Parathyroid adenoma (tissue), 2 donors: Measurements from ENCODE around the gene PDE8A.

Source experiments
- H2AFZ ChIP-seq: fragments of 300-600 bp; sonication (generic); one replicate; pipeline ENCODE4 v1.7.0; 2017; ENCODE audit warnings: antibody characterized with exemption, mild to moderate bottlenecking
- H3K27ac ChIP-seq: fragments of 300-600 bp; sonication (generic); one replicate; pipeline ENCODE4 v1.7.0; 2017
- H3K27me3 ChIP-seq: fragments of 300-600 bp; sonication (generic); one replicate; pipeline ENCODE4 v1.7.0; 2017; ENCODE audit warnings: low read length; ENCODE audit not compliant: control insufficient read depth, insufficient read depth
- H3K36me3 ChIP-seq: fragments of 300-600 bp; sonication (generic); one replicate; pipeline ENCODE4 v1.7.0; 2017; ENCODE audit warnings: low read length; ENCODE audit not compliant: control insufficient read depth, insufficient read depth
- H3K4me1 ChIP-seq: fragments of 300-600 bp; sonication (generic); one replicate; pipeline ENCODE4 v1.7.0; 2017; ENCODE audit warnings: control low read depth
- H3K4me2 ChIP-seq: fragments of 300-600 bp; sonication (generic); one replicate; pipeline ENCODE4 v1.7.0; 2017; ENCODE audit warnings: low read length
- H3K4me3 ChIP-seq: fragments of 300-600 bp; sonication (generic); one replicate; pipeline ENCODE4 v1.7.0; 2017; ENCODE audit warnings: low read depth, low read length
- H3K79me2 ChIP-seq: fragments of 300-600 bp; sonication (generic); one replicate; pipeline ENCODE4 v1.7.0; 2017; ENCODE audit warnings: control low read depth
- H3K9ac ChIP-seq: fragments of 300-600 bp; sonication (generic); one replicate; pipeline ENCODE4 v1.7.0; 2017; ENCODE audit warnings: mild to moderate bottlenecking
- H3K9me3 ChIP-seq: fragments of 300-600 bp; sonication (generic); one replicate; pipeline ENCODE4 v1.7.0; 2017; ENCODE audit warnings: low read length; ENCODE audit not compliant: control insufficient read depth
- TF ChIP-seq, protein P1 (sequence below): fragments of 300-600 bp; sonication (generic); IDR thresholded peaks from one replicate; pipeline ENCODE4 v1.7.0; 2017; ENCODE audit warnings: antibody characterized with exemption, mild to moderate bottlenecking
- donor health status: primary hyperparathyroidism.

PDE8A gene

DNA sequence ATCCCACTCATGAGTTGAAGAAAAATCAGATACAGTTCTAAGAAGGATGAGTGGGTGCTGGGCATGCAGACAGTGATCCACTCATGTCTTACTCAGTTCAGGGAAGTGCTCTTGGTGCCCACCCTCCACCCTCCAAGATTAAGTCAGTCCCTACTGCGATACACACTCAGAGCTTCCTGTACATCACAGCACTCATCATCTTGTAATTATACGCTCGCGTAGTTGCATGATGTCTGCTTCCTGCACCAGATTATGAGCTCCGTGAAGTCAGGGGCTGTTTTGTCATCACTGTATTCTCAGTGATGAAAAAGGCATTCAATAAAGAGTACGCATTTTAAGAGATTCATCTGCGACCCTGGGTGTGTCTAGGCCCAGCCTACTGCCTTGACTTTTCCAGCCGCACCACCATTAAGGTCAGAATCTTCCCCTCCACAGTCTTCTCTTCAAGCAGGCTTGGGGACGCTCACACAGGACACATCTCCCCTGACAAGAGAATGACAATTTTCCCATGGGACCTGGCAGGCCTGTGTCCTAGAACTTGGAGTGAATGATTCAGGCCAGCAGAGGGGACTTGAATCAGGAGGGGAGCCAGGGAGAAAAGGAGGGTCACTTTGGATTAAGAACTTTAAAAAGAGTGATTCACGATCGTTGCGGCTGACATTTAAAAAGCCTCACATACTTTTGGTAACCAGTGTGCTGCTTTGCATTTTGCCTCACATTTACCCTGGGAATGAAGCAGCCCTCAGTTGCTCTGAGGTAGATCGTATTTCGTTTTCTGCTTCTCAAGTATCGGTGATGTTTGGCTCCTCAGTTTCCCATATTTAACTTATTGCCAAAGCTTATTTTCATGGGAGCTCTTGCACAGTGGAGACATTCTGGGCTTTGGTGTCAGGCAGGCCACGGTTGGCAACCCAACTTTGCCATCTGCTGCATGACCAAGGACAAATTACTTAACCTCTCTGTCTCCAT, 7.9 kb upstream of the PDE8A start:
- Histone ChIP-seq H3K27ac (no peak overlapping the region), H3K9me3 (no peaks in the 10 kb centered on the region), H3K4me1 (peaks cover 18% of the 10 kb centered on the region), H2AFZ (no peak overlapping the region), H3K4me2 (no peak overlapping the region), H3K36me3 (no peaks in the 10 kb centered on the region), H3K4me3 (no peak overlapping the region), H3K79me2 (no peaks in the 10 kb centered on the region), H3K9ac (no peak overlapping the region), H3K27me3 (no peaks in the 10 kb centered on the region)
- TF ChIP-seq, protein P1, sequence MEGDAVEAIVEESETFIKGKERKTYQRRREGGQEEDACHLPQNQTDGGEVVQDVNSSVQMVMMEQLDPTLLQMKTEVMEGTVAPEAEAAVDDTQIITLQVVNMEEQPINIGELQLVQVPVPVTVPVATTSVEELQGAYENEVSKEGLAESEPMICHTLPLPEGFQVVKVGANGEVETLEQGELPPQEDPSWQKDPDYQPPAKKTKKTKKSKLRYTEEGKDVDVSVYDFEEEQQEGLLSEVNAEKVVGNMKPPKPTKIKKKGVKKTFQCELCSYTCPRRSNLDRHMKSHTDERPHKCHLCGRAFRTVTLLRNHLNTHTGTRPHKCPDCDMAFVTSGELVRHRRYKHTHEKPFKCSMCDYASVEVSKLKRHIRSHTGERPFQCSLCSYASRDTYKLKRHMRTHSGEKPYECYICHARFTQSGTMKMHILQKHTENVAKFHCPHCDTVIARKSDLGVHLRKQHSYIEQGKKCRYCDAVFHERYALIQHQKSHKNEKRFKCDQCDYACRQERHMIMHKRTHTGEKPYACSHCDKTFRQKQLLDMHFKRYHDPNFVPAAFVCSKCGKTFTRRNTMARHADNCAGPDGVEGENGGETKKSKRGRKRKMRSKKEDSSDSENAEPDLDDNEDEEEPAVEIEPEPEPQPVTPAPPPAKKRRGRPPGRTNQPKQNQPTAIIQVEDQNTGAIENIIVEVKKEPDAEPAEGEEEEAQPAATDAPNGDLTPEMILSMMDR, result no peak

DNA sequence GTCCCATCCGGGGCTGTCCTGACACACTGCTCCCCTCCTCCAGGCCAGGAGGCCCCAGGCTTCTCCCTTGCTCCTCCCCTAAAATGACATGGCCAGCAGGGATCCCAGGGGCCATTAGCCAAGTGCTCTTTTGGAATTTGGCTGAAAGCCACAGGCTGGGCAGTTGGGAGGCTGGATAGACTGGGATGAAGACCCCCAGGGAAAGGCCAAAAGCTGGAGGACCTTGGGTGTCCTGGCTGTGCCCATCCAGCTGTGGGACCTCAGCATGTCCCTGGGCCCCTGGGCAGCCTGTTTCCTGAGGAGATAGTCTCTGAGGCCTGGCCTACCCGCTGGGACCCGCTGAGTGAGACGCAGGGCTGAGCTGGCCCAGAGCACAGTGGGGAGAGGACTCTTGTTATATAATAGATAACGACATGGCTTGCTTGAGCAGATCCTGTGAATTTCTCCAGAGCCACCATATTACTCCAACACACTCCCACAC, 5.7 kb upstream of the PDE8A start:
- no peaks in the 10 kb centered on the region for H3K27me3 ChIP-seq
- TF ChIP-seq, protein P1, result no peak
- H3K9me3 ChIP-seq, result no peaks in the 10 kb centered on the region
- no peaks in the 10 kb centered on the region for H3K79me2 ChIP-seq
- H3K36me3 ChIP-seq, result no peaks in the 10 kb centered on the region
- no peak overlapping the region for H2AFZ ChIP-seq
- H3K27ac ChIP-seq, result no peak overlapping the region
- no peak overlapping the region for H3K9ac ChIP-seq
- peaks cover 5% of the 10 kb centered on the region for H3K4me1 ChIP-seq
- no peak overlapping the region for H3K4me3 ChIP-seq
- H3K4me2 ChIP-seq, result no peak overlapping the region

DNA sequence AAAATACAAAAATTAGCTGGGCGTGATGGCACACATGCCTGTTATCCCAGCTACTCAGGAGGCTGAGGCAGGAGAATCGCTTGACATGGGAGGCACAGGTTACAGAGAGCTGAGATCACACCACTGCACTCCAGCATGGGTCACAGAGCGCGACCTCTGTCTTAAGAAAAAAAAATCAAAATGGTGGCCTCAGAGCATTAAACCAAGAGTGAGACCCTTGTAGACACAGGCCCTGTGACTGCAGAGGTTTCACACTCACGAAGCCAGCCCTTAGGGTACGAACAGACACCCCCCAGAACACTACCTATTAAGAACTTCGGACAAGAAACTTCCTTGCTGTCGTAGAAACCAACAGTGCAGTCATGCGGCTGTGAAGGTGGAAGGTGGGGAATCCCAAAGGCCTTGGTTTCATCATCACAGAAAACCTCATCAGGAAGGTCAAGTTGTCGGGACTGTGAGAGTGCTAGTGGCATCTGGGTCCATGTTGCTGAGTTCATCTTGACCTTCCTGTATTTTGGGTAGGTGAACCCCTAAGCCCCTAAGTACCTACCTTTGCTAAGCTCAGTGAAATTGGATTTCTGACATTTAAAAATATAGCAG, 4.8 kb upstream of the PDE8A start:
- Histone ChIP-seq H3K27me3 (no peaks in the 10 kb centered on the region), H2AFZ (no peak overlapping the region), H3K4me3 (no peak overlapping the region), H3K4me2 (no peak overlapping the region), H3K27ac (no peak overlapping the region), H3K36me3 (no peaks in the 10 kb centered on the region), H3K9me3 (no peaks in the 10 kb centered on the region), H3K9ac (no peak overlapping the region), H3K79me2 (no peaks in the 10 kb centered on the region), H3K4me1 (no peaks in the 10 kb centered on the region)
- TF ChIP-seq, protein P1, result no peak

DNA sequence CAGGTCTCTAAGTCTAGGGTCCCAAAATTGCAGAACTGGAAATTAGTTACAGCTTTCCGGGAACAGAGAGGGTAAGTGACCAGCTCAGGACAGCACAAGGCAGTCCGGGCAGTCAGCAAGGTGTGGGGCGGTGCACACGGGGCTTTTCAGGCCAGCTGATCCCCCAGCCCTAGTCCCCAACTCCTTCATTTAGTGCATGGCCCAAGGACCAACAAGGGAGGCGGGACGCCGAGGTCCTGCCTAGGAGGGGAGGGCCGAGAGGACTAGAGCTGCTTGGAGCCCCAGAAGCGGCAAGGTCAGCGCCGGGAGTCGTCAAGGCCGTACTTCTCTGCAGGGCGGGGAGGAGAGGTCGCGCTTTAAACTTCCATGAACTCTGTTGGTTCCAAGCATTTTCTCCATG, 2.0 kb upstream of the PDE8A start:
- H3K36me3 ChIP-seq, result no peaks in the 10 kb centered on the region
- H3K9me3 ChIP-seq, result no peaks in the 10 kb centered on the region
- H2AFZ ChIP-seq, result peak overlapping the region; percentile 88
- TF ChIP-seq, protein P1, result no peak
- no peak overlapping the region for H3K9ac ChIP-seq
- H3K4me3 ChIP-seq, result peak overlapping the region; percentile 83
- no peak overlapping the region for H3K27ac ChIP-seq
- no peaks in the 10 kb centered on the region for H3K4me1 ChIP-seq
- no peaks in the 10 kb centered on the region for H3K27me3 ChIP-seq
- H3K79me2 ChIP-seq, result no peaks in the 10 kb centered on the region
- H3K4me2 ChIP-seq, result no peak overlapping the region
